ENCODE results near the gene RNF222. TPM values are rescaled to one million over a fixed set of nuclear protein-coding genes. Genes with fewer than 3 reads are reported as not detected.

The RNF222 gene
- total and polyA plus RNA-seq, 2 of the 8 experiments (the other 6 are each of a cell fraction or from before 2014, with no cell fraction given) = not detected

DNA sequence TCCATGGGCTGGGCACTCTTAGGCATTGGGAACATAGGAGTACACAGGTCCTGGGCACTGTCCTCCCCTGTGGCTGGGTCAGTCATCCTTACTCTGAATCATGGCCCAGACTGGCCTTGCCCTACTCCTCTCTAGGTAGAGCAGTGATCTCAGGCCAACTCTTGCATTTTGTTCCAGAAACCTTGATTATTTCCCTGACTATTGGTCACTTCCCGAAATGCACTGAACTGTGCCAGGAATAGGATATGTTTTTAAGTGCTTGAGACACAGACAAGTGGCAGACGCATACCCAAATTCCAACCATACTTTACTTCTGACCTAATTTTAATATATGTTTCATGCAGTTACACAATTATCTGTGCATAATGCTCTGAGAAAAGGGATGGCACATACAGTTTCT, 31.4 kb downstream of the RNF222 start:
- Histone ChIP-seq H3K4ac (replicated peaks; ENCODE audit: insufficient read length, low read depth, low read length) (no peak overlapping the region), H2AK5ac (ENCODE audit: low read depth, low read length) (no peak overlapping the region), H2BK5ac (ENCODE audit: low read depth, low read length) (no peak overlapping the region), H3K4me2 (ENCODE audit: insufficient read depth in 1 of 2, low read depth in 2 of 2, low read length in 2 of 2) (no peak overlapping the region), H3K79me1 (ENCODE audit: low read depth, low read length) (no peaks in the 10 kb centered on the region), H4K8ac (ENCODE audit: extremely low read depth, insufficient read depth, low read length) (no peak overlapping the region), H3K9ac (replicated peaks in 1 of 4; ENCODE audit: extremely low read depth in 1 of 4, low read depth in 3 of 4, low read length in 3 of 4) (no peak overlapping the region), H3K23ac (ENCODE audit: insufficient read length) (no peak overlapping the region), H3K79me2 (ENCODE audit: control insufficient read depth in 1 of 2, insufficient read depth in 2 of 2, low read length in 2 of 2) (no peaks in the 10 kb centered on the region), H2BK12ac (ENCODE audit: low read depth, low read length) (no peak overlapping the region), H3K4me1 (replicated peaks in 1 of 4; ENCODE audit: control insufficient read depth in 3 of 4, insufficient read depth in 4 of 4, low read length in 3 of 4) (no peaks in the 10 kb centered on the region), H3K14ac (ENCODE audit: insufficient read length) (no peak overlapping the region), H3K23me2 (ENCODE audit: low read depth, low read length) (no peaks in the 10 kb centered on the region), H3K36me3 (ENCODE audit: control insufficient read depth in 2 of 4, insufficient read depth in 4 of 4, low read length in 3 of 4) (peaks cover 10 to 23% (median 15%) of the 10 kb centered on the region in 4 experiments), H4K5ac (ENCODE audit: insufficient read length, low read depth, low read length) (no peak overlapping the region), H4K20me1 (replicated peaks in 1 of 2; ENCODE audit: control insufficient read depth in 1 of 2, insufficient read depth in 2 of 2, low read length in 2 of 2) (no peaks in the 10 kb centered on the region), H4K91ac (replicated peaks; ENCODE audit: insufficient read length, low read length) (no peak overlapping the region), H3K18ac (ENCODE audit: extremely low read depth, low read length) (no peak overlapping the region), H3K27me3 (replicated peaks in 1 of 4; ENCODE audit: control insufficient read depth in 3 of 4, extremely low read depth in 1 of 4, insufficient read depth in 3 of 4, low read length in 3 of 4) (no peaks in the 10 kb centered on the region), H3K56ac (replicated peaks; ENCODE audit: insufficient read length, low read depth, low read length) (no peak overlapping the region), H3K27ac (ENCODE audit: low read depth, low read length) (no peak overlapping the region), H2BK120ac (replicated peaks; ENCODE audit: low read depth, low read length) (no peak overlapping the region), H3K4me3 (ENCODE audit: extremely low read depth in 1 of 4, insufficient read depth in 2 of 4, low read depth in 3 of 4, low read length in 4 of 4) (no peak overlapping the region), H3K9me3 (ENCODE audit: insufficient read depth in 2 of 2, low read depth in 1 of 2, low read length in 1 of 2) (no peaks in the 10 kb centered on the region), H2BK20ac (ENCODE audit: low read length) (no peak overlapping the region), H2BK15ac (ENCODE audit: low read length) (no peak overlapping the region), H2AFZ (ENCODE audit: low read length) (no peak overlapping the region)
- TF ChIP-seq, protein P1, sequence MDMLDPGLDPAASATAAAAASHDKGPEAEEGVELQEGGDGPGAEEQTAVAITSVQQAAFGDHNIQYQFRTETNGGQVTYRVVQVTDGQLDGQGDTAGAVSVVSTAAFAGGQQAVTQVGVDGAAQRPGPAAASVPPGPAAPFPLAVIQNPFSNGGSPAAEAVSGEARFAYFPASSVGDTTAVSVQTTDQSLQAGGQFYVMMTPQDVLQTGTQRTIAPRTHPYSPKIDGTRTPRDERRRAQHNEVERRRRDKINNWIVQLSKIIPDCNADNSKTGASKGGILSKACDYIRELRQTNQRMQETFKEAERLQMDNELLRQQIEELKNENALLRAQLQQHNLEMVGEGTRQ (IDR thresholded peaks at IDR 0.05; ENCODE audit: low read length) = no peak
- TF ChIP-seq MAFK (IDR thresholded peaks at IDR 0.05; ENCODE audit: low read depth, low read length) (no peak), GABPA (IDR thresholded peaks at IDR 0.05; ENCODE audit: borderline replicate concordance, insufficient read depth, low read length) (no peak), CEBPB (IDR thresholded peaks at IDR 0.05; ENCODE audit: low read depth, low read length) (no peak), RXRA (IDR thresholded peaks at IDR 0.05; ENCODE audit: insufficient read depth, low read depth, low read length) (no peak), JUND (IDR thresholded peaks at IDR 0.05; ENCODE audit: low read length) (no peak), BCL11A (IDR thresholded peaks at IDR 0.05; ENCODE audit: low read depth in 2 of 2, low read length in 2 of 2) (no peak)
- TF ChIP-seq, protein P2, sequence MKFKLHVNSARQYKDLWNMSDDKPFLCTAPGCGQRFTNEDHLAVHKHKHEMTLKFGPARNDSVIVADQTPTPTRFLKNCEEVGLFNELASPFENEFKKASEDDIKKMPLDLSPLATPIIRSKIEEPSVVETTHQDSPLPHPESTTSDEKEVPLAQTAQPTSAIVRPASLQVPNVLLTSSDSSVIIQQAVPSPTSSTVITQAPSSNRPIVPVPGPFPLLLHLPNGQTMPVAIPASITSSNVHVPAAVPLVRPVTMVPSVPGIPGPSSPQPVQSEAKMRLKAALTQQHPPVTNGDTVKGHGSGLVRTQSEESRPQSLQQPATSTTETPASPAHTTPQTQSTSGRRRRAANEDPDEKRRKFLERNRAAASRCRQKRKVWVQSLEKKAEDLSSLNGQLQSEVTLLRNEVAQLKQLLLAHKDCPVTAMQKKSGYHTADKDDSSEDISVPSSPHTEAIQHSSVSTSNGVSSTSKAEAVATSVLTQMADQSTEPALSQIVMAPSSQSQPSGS (IDR thresholded peaks at IDR 0.05; ENCODE audit: low read length) = no peak
- POLR2A ChIA-PET (ENCODE audit: partially characterized antibody) = interaction anchor here (3.4 kb wide), 1 partner anchor 10 kb away, joined by 23 read pairs; the partner anchor contains the start of gene KRABD2
- WGBS, 2 experiments (ENCODE audit: extremely low coverage in 1 of 2, insufficient coverage in 1 of 2, insufficient read length in 1 of 2, insufficient replicate concordance in 2 of 2, low coverage in 1 of 2, low lambda C conversion rate in 2 of 2, missing lambda C conversion rate in 1 of 2) = 98% methylated on average over 2 of the region's 2 CpGs; no CpG with 5 or more reads in 1 of the 2 experiments
- FAIRE-seq (no peak), DNase-seq (ENCODE audit: low read depth in 1 of 2, low spot score in 2 of 2) (no peak)
- CTCF ChIA-PET (ENCODE audit: partially characterized antibody) = interaction anchor here (1.1 kb wide), 1 partner anchor 10 kb away, joined by 3 read pairs; no protein-coding TSS in a partner anchor

Measured in H1 (cell line).